Measurements from ENCODE around the gene QSER1.
"Not testable (repeated sequence)": the region's sequence is repeated elsewhere in the genome, so short reads cannot be mapped to it uniquely, and the experiment has no call there.

Gene QSER1

GRCh38 chr11:33021937-33022336, 129.3 kb downstream of the QSER1 start:
- H3K4me1 ChIP-seq (ENCODE audit: control insufficient read depth in 5 of 5, insufficient read depth in 5 of 5, low read length in 5 of 5) = no peaks in the 10 kb centered on the region
- H3K9me3 ChIP-seq (ENCODE audit: control insufficient read depth in 5 of 5, low read length in 5 of 5) = no peaks in the 10 kb centered on the region
- no peaks in the 10 kb centered on the region for H3K36me3 ChIP-seq (ENCODE audit: control insufficient read depth in 5 of 5, insufficient read depth in 5 of 5, low read length in 5 of 5)
- no peak overlapping the region for H3K9ac ChIP-seq (ENCODE audit: low read length in 5 of 5)
- H3K4me3 ChIP-seq (ENCODE audit: low read depth in 1 of 5, low read length in 5 of 5) = no peak overlapping the region
- H3K27me3 ChIP-seq (ENCODE audit: control insufficient read depth in 5 of 5, insufficient read depth in 4 of 5, low read length in 5 of 5) = peaks cover 0 to 4% (median 0%) of the 10 kb centered on the region in 5 donors
- H3K27ac ChIP-seq (ENCODE audit: low read depth, low read length) = no peak overlapping the region

DNA sequence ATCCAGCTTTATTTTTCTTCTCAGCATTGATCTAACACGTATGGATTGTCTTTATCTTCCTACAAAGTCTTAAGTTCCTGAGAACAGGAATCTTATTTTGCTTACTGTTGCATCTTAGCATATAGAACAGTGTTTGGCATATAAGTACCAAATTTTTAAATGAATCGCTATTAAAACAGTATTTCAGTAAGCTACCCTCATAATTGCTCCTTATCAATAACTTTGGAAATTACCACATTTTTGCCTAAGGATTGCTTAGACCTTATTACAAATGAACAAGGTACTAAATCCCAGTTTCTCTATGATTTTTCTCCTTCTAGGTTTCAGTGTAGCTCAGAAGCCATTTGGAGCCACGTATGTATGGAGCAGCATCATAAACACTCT, 132.7 kb downstream of the QSER1 start:
- H3K9me3 ChIP-seq (ENCODE audit: control insufficient read depth in 5 of 5, low read length in 5 of 5) = no peaks in the 10 kb centered on the region

GRCh38 chr11:33027233-33027632, 134.6 kb downstream of the QSER1 start:
- Histone ChIP-seq H3K27ac (ENCODE audit: low read depth, low read length) (no peak overlapping the region), H3K27me3 (ENCODE audit: control insufficient read depth in 5 of 5, insufficient read depth in 4 of 5, low read length in 5 of 5) (no peaks in the 10 kb centered on the region), H3K9me3 (ENCODE audit: control insufficient read depth in 5 of 5, low read length in 5 of 5) (no peaks in the 10 kb centered on the region), H3K4me1 (ENCODE audit: control insufficient read depth in 5 of 5, insufficient read depth in 5 of 5, low read length in 5 of 5) (no peaks in the 10 kb centered on the region), H3K4me3 (ENCODE audit: low read depth in 1 of 5, low read length in 5 of 5) (no peak overlapping the region), H3K9ac (ENCODE audit: low read length in 5 of 5) (no peak overlapping the region), H3K36me3 (ENCODE audit: control insufficient read depth in 5 of 5, insufficient read depth in 5 of 5, low read length in 5 of 5) (no peaks in the 10 kb centered on the region)

More for the DNA sequence above, 132.7 kb downstream of the QSER1 start:
- H3K36me3 ChIP-seq (ENCODE audit: control insufficient read depth in 5 of 5, insufficient read depth in 5 of 5, low read length in 5 of 5) = no peaks in the 10 kb centered on the region
- H3K9ac ChIP-seq (ENCODE audit: low read length in 5 of 5) = no peak overlapping the region
- no peak overlapping the region for H3K27ac ChIP-seq (ENCODE audit: low read depth, low read length)
- H3K4me1 ChIP-seq (ENCODE audit: control insufficient read depth in 5 of 5, insufficient read depth in 5 of 5, low read length in 5 of 5) = no peaks in the 10 kb centered on the region
- H3K27me3 ChIP-seq (ENCODE audit: control insufficient read depth in 5 of 5, insufficient read depth in 4 of 5, low read length in 5 of 5) = no peaks in the 10 kb centered on the region
- H3K4me3 ChIP-seq (ENCODE audit: low read depth in 1 of 5, low read length in 5 of 5) = no peak overlapping the region

DNA sequence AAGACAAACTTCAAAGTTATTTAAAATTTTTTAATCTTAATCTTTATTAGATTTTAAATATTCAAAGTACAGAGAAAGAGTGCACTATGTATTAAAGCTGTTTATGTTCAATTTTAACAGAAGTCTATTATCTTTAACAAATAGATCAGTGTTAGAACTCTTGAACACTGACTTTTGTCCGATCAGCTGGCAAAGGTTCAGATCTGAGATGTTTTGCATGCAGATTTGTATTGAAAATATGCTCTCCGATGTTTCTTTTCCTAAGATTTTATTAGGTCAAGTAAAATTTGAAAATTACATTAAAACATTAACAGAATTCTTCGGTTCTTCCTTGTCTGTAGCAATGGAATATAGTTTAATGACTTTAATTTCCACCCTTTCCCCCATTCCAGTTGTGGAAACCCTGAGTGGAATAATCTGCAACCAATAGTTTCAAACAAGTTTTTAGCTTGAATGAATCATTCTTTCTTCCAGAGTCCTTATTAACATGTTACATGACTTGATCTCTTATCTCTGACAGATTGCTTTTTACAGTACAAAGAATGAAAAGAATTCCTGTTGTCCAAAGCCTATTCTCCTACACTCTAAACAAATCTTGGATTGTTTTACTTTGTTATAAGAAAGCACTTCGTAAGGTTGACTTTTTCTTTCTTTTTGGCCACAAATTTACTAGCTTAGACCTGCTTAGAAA, 135.4 kb downstream of the QSER1 start:
- H3K36me3 ChIP-seq (ENCODE audit: control insufficient read depth in 5 of 5, insufficient read depth in 5 of 5, low read length in 5 of 5) = no peaks in the 10 kb centered on the region
- H3K27me3 ChIP-seq (ENCODE audit: control insufficient read depth in 5 of 5, insufficient read depth in 4 of 5, low read length in 5 of 5) = no peaks in the 10 kb centered on the region
- no peaks in the 10 kb centered on the region for H3K9me3 ChIP-seq (ENCODE audit: control insufficient read depth in 5 of 5, low read length in 5 of 5)
- H3K4me1 ChIP-seq (ENCODE audit: control insufficient read depth in 5 of 5, insufficient read depth in 5 of 5, low read length in 5 of 5) = no peaks in the 10 kb centered on the region
- H3K4me3 ChIP-seq (ENCODE audit: low read depth in 1 of 5, low read length in 5 of 5) = no peak overlapping the region
- H3K27ac ChIP-seq (ENCODE audit: low read depth, low read length) = no peak overlapping the region
- H3K9ac ChIP-seq (ENCODE audit: low read length in 5 of 5) = no peak overlapping the region

- no peak overlapping the region for H3K4me3 ChIP-seq (ENCODE audit: low read depth in 1 of 5, low read length in 5 of 5)
- H3K27ac ChIP-seq (ENCODE audit: low read depth, low read length) = no peak overlapping the region
- H3K4me1 ChIP-seq (ENCODE audit: control insufficient read depth in 5 of 5, insufficient read depth in 5 of 5, low read length in 5 of 5) = no peaks in the 10 kb centered on the region
- no peaks in the 10 kb centered on the region for H3K9me3 ChIP-seq (ENCODE audit: control insufficient read depth in 5 of 5, low read length in 5 of 5)
- no peaks in the 10 kb centered on the region for H3K27me3 ChIP-seq (ENCODE audit: control insufficient read depth in 5 of 5, insufficient read depth in 4 of 5, low read length in 5 of 5)
- H3K36me3 ChIP-seq (ENCODE audit: control insufficient read depth in 5 of 5, insufficient read depth in 5 of 5, low read length in 5 of 5) = no peaks in the 10 kb centered on the region
- H3K9ac ChIP-seq (ENCODE audit: low read length in 5 of 5) = no peak overlapping the region
Measured at GRCh38 chr11:33028537-33028914, 135.9 kb downstream of the QSER1 start.

DNA sequence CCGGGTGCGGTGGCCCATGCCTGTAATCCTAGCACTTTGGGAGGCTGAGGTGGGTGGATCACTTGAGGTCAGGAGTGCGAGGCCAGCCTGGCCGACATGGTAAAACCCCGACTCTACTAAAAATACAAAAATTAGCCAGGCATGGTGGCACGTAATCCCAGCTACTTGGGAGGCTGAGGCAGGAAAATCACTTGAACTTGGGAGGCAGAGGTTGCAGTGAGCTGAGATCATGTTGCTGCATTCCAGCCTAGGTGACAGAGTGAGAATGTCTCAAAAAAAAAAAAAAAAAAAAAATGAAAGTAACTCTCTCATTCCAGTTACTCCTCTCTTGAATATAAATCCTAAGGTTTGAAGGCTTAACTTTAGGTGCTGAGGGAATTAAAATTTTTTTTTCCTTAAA, 136.6 kb downstream of the QSER1 start:
- not testable (repeated sequence) for H3K36me3 ChIP-seq (ENCODE audit: control insufficient read depth in 5 of 5, insufficient read depth in 5 of 5, low read length in 5 of 5); H3K9me3 ChIP-seq (ENCODE audit: control insufficient read depth in 5 of 5, low read length in 5 of 5); H3K4me3 ChIP-seq (ENCODE audit: low read depth in 1 of 5, low read length in 5 of 5); H3K4me1 ChIP-seq (ENCODE audit: control insufficient read depth in 5 of 5, insufficient read depth in 5 of 5, low read length in 5 of 5); H3K27me3 ChIP-seq (ENCODE audit: control insufficient read depth in 5 of 5, insufficient read depth in 4 of 5, low read length in 5 of 5); H3K9ac ChIP-seq (ENCODE audit: low read length in 5 of 5); H3K27ac ChIP-seq (ENCODE audit: low read depth, low read length)
